ENCODE measurements around the gene SLC51B.

SLC51B gene

GRCh38 chr15:65101891-65102708 is 56.9 kb downstream of the SLC51B start:
- DNase-seq = no peak
- no peaks in the 10 kb centered on the region for H3K9me3 Mint-ChIP-seq
- H3K4me3 Mint-ChIP-seq = no peak overlapping the region
- no peaks in the 10 kb centered on the region for H3K27me3 Mint-ChIP-seq
- no peak overlapping the region for H3K27ac Mint-ChIP-seq
- peaks cover 5% of the 10 kb centered on the region for H3K4me1 Mint-ChIP-seq (ENCODE audit: low read depth)
- H3K36me3 Mint-ChIP-seq (ENCODE audit: low read depth) = peaks cover 84% of the 10 kb centered on the region

DNA sequence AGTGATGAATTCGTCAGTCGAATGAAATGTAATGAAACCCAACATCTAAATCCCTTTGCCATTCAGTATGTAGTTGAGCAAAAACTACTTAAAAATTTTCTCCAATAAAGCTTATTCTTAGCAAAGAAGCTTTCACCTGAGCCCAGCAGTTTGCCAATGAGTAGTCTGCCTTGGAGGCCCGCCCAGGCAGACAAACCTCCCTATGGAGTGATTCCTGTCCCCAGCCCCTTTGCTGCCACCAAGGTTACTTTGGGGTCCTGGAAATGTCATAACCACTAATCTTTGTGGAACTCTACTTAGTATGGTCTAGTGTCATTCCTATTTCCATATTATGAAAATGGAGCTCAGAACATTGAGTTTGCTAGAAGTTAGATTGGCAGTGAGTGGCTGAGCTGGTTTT is 57.7 kb downstream of the SLC51B start:
- Mint-ChIP-seq H3K9me3 (no peaks in the 10 kb centered on the region), H3K4me1 (ENCODE audit: low read depth) (peaks cover 5% of the 10 kb centered on the region), H3K27ac (no peak overlapping the region), H3K36me3 (ENCODE audit: low read depth) (peaks cover 80% of the 10 kb centered on the region), H3K27me3 (no peaks in the 10 kb centered on the region), H3K4me3 (no peak overlapping the region)
- no peak for DNase-seq

Measured in activated T-cell treated with anti-CD3 and anti-CD28 coated beads, Interleukin-2, amount 50 U/mL, for 24 hours (primary cell).